Middle frontal gyrus (tissue), 1 donor: ENCODE data around the gene LRRC38.

Source experiments
- DNase-seq: peaks from one replicate; pipeline ENCODE4 v3.0.0-alpha.2; 2015; ENCODE audit warnings: low spot score; ENCODE audit errors: extremely low spot score

LRRC38 gene

DNA sequence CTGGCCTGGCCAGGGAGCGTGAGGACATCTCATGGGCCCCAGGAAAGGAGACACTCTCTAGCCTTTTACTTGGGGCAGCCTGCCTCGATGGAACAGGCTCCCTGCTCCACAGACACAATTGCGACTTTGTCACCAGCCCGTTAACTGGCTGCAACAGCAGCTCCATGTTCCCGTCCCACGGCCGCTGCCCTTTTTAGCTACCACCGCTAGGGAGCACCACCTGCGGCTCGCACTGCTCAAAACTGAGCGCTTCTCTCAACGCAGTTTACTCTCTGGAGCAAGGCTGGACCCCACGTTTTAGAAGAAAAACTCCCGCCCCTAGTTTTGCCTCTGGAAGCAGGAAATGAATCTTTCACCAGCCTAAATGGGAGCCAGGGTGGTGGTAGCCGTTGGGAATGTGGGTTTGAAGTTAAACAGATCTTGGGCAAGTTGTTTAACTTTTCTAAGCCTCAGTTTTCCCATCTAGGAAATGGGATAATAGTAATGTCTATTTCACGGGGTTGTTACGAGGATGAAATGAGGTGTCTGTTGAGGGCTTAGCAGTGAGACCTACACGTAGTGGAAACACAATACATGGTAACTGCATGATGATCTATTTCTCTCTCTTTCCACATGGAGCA lies 3.5 kb upstream of the LRRC38 start:
- DNase-seq = no peak

DNA sequence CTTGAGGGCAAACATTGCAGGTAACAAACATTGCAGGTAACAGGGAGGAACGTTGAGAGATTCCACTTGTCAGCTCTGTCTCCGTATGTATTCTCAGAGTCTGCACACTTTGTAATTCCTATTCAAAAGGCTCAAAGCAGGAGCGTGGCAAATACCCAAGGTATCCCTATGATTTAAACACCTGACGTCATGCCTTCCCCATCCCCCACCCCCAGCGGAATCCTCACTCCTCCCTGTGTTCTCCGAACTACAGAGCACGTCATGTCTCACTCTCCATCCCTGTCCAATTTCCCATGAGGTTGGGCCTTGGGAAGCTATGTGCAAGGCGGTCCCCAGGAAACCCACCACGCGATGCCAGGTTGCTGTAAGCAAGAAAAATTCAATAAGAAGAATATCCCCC lies 2.8 kb upstream of the LRRC38 start:
- no peak for DNase-seq

DNA sequence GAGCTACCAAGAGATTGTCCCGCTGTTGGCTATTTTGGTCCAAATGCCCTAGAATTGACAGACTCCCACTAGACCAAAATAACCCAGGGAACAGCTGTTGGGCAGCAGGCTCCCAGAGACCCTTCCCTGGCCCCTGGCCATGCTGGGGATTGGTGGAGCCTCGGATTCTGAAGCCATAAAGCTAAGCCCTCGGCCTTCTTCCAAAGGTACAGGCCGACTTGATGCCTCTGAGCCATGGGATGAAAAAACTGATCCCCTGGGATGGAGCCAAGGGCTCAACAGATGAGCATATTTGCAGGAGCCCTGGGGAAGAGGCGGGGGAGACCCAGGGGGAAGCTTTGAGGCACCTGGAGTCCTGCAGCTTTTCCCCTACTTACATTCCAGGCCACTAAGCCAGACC lies 1.0 kb upstream of the LRRC38 start:
- no peak for DNase-seq

DNA sequence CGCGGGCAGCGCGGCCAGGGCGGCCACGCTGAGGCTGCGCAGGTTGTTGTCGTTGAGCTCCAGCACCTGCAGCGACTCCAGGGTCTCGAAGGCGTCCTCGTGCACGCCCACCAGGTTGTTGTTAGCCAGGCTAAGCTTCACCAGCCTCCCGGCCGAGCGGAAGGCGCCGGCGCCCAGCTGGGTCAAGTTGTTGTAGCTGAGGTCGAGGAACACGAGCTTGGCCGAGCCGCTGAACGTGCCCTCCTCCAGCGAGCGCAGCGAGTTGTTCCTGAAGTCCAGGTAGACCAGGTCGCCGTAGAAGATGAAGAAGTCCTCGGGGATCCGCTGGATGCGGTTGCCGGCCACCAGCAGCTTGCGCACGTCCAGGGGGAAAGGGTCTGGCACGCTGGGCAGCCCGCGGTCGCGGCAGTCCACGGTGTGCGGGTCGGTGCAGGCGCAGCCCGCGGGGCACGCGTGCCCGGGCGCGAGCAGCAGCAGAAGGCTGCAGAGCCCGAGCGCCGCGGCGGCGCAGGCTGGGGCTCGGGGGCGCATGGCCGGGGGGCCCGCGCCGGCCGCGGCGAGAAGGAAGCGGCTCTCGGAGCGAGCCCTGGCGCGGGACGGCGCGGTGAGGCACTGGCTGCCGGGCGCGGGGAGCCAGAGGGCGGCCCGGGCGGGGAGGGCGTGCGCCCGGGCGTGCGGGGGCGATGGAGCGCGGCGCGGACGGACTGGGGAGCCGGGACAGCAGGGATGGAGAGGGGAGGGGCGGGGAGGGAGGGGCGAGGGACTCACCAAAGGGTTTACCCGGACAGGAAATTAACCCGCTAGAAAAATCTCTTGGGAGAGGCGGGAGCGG lies 524 bp downstream of the LRRC38 start:
- no peak for DNase-seq

DNA sequence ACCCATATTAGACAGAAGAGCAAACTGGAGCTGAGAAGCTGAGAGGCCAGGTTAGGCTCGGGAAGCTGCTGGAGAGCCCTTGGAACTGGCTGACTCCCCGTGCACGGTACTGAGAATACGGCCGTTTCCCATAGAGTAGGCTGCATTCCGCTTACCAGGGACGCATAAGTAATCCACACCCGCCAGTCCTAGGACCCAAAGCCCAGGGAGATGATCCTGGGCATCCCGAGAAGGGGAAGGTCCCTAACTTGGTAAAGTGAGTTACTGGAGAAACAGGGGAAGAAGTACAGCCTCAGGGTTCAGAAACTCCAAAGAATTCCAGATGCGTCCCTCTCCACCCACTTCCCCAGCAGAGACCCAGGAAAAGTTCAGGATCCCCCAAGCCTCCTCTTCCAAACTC lies 1.3 kb downstream of the LRRC38 start:
- no peak for DNase-seq

DNA sequence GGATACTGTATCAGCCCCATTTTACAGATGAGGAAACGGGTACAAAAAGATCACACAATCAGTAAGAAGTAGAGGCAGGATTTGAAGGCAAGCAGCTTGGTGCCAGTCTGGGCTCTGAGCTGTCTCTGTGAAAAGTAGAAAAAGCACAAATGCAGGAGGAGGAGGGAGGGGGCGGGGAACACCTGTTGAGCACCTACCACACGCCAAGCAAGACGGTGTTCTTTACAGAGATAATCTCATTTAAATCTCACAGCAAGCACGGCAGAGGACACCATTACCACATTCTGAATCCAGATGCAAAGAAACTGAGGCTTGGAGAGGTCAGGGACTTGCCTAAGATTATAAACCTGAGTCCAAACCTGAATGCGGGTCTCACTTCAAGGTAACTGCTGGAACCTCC lies 3.3 kb downstream of the LRRC38 start:
- no peak for DNase-seq

DNA sequence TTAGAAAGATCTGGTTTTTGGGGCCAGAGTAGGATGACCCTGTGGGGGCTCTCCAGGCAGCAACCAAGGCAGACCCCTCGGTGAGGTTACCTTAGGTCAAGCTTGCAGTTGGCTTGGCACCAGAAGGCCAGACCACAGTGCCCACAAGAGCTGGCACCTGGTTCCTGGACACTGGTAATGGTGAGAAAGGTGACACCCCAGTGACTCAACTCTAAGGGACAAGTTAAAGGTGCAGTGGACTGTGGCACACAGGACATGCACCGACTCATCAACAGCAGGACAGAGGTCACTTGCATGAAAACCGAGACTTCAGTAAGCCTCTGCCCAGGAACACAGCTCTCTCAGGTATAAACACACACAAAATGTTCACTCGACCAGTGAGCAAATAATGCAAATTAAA lies 6.7 kb downstream of the LRRC38 start:
- DNase-seq = no peak

DNA sequence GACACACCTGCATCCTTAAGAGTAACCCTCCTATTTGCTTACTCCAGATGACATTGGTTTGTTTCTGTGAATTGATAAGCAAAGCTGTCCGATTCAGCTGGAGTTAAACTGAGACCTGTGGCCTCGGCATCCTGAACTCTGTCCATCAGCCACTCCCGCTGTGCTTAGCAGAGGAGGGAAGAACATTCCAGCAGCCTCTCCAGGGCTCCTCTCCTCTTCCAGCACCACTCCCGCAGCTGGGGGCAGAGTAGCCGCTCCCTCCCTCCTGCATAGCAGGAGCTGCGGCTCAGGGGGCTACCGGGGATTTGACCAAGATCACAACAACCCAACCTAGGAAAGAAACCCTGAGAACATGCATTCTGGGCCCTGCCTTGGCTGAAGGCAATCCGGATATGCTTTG lies 8.8 kb downstream of the LRRC38 start:
- no peak for DNase-seq

DNA sequence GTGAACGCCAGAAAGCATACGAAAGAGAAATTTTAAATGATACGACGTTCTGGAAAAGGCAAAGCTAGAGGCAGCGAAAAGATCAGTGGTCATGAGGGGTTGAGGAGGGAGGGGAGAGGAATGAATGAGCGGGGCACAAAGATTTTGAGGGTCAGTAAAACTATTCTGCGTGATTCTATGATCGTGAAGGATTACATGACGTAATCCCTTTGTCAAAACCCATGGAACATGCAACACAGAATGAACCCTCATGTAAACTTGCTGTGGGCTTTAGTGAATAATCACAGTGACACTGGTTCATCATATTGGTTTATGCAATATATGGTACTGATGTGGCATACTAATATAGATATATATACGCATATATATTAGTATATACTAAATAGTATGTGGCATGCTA lies 13.0 kb downstream of the LRRC38 start:
- no peak for DNase-seq

DNA sequence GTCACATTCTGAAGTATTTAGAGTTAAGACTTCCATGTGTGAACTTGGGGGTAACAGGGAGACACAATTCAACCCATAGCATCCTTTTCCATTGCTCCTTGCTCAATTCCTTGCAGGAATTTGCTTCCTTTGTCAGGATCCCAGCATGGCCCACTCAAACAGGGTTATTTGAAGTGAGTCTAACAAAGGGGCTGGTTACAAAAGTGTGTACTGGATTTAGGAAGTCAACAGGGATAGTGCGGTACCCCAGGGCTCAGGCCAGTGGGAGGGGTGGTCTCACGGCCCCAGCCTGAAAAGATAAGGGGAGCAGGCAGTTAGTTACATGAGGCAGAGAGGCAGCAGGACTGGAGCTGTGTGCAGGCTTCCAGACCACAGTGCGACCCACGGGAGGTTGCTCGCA lies 14.4 kb downstream of the LRRC38 start:
- no peak for DNase-seq

DNA sequence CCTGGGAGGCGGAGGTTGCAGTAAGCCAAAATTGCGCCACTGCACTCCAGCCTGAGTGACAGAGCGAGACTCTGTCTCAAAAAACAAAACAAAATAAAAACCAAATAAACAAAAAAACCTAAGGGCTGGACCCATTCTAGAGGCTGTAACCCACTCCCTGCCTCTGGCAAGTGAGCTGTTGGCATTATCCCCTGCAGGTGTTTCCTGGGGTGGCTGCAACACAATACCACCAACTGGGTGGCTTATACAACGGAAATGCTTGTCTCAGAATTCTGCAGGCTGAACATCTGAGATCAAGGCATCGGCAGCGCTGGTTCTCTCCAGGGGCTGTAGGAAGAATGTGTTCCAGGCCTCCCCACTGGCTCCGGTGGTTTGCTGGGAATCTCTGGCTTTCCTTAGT lies 15.2 kb downstream of the LRRC38 start:
- DNase-seq = no peak

DNA sequence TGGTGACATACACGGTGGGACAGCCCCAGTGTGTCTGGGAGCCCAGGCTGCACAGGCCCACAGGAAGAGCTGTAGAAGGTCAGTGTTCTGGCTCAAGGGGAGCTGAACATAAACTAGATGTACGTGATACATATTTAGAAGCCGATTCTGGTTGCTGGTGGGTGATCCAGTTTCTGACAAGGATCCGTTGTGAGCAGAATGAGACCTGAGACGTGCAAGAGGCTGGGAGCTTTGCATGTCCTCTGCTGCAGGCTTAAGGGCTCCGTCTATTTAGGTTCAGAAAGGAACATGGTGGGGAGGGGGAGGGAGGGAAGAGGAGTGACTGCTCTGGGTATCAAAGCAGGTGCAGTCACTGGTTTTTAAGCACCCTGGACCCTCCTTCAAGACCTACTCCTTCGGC lies 18.6 kb downstream of the LRRC38 start:
- no peak for DNase-seq

DNA sequence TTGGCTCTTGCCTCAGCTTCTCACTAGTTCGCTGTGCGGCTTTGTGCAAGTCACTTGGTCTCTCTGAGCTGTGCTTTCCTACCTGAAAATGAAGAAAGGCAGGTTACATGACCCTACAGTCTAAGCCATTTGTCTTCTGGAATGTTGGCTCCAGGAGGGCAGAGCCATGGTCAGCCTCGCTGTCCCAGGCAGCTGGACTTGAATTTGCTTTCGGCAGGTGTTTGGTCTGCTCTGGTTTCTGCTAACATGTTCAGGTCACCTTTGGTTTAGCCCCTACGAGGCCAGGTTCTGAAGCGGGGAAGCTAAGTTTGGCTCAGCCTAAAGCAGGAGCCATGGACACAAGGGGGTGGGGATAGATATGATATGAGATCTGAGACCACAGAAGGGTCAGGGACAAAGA lies 19.1 kb downstream of the LRRC38 start:
- DNase-seq = no peak

DNA sequence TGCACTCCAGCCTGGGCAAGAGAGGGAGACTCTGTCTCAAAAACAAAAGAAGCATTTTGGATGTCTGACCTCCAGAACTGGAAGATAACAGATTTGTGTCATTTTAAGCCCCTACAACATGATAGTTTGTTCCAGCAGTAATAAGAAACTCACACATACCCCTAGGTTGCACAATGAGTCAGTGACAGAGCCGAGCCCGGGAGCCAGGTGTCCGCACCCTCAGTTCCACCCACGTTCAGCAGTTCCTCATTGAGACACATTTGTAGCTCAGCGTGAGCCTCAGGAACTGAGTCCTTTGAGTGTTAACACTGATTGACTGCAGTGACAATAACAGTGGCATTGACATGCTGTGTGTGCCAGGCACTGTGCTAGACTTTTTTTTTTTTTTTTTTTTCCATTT lies 19.8 kb downstream of the LRRC38 start:
- no peak for DNase-seq

DNA sequence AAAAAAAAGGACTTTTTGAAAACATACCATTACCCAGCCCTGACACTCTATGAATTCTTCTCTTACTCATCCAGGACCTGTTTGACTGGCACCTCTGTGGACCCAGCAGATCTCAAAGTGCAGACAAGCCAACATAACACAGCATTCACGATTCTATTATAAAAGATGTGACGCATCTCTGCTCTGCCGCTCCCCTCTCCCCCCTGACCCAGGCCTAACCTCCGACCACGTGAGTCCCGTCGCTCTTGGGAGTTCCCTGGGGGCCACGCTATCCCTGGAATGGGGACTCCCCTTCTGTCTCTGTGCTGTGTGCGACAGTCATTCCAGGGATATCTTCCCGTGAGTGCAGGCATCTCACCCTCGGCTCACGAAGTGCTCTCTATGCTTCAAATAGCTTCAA lies 21.1 kb downstream of the LRRC38 start:
- DNase-seq = no peak

DNA sequence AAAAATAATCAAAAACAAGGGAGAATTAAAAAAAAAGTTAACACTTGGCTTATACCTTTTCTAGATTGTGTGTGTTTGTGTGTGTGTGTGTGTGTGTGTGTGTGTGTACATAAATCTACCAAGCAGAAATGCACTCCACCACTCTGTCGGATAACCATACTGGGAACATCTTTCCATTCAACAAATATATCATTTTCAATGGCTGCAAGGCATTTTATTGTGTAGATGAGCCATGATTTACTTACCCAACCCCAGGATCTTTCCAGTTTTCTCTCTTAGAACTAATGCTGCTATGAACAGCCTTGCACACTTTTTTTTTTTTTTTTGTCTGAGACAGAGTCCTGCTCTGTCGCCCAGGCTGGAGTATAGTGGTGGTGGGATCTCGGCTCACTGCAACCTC lies 25.8 kb downstream of the LRRC38 start:
- DNase-seq = no peak

DNA sequence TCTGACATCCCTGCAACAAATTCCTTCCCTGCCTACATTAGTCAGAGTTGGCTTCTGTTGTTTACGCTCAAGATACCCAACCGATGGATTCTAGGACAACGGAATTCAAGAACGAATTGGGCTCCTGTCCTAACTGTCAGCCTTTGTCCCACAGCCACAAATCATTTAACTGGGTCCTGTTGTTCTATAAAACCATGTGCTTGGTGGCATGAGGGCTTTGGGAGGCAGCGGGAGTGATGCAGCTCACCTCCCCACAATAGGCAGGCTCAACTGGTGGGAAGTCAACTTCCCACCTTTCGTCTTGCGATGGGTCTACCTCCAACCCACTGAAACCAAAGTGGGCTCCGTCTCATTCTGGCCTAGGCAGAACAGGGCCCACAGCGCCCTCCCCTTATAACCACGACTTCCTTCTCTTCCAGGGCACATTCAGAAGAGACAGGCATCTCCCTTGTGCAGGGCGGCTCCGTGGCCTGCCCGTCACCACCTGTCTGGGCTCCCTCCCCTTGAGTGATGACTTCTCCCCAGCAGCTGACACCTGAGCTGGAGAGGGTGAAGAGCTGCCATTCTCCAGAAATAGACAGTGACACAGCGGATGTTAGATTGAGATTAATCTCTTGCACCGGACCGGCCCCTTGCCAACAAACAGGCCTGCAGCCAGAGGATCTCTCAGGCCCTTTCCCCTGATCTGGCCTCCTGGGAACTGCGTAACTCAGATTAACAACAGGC lies 26.5 kb downstream of the LRRC38 start:
- DNase-seq = no peak

DNA sequence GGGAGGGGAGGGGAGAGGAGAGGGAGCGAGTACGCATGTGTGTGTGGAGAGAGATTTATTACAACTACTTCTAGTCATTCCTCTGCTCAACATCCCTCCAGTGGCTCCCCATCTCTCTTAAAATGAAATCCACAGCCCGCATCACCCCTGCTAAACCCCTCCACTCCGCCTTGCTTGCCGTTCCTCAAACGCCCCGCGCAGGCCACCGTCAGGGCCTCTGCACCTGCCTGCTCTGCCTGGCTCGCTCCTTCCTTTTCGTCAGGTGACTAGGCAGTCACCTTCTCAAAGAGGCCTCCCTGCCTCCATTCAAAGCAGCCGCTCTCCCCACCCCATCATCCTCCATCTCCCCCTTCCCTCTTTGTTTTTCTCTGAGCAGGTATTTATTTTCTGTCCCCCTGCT lies 29.9 kb downstream of the LRRC38 start:
- no peak for DNase-seq

DNA sequence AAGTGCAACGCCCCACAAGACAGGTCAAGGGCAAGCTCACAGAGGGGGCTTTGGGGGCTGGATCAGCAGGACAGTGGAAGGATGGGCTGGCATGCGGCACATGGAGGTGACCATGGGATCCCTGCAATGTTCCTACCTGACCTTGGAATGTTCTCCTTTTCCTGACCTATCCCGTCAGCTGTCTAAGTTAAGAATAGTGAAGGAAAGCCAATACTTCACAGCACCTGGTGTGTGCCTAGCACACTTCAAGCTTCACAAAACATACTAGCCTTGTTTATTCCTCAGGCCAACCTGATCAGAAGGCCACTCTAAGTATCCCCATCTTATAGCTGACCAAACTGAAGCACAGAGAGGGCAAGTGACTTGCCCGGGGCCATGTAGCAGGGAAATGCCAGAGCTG lies 31.2 kb downstream of the LRRC38 start:
- no peak for DNase-seq

DNA sequence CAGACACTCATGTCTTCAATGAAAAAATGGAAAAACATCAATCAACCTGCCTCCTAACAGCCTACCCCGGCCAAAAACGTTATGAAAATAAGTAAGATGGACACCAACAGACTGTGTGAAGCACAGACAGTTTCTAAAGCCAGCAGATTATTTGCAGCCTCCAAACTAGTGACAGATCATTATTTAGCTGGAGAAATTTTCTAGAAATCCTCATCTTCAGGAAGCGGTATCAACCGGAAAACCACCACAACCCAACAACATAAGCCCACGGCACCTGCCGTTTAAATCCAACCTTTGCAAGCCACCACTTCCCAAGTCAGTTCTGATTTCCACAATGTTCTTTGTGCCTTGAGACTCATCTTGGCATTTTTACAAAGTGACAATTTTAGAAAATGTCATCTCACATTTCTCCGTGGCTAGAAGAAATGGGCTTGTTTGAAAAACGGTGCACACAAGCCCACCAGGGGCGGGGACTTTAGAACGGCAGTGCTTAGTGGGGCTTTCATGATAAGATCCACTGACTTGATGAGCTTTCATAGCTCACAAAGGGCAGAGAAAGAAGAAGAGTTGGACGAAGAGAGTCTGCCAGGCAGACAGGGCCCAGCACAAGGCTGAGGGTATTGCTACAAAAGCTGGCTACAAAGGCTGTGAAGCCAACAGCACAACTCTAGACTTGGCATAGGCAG lies 34.5 kb downstream of the LRRC38 start:
- no peak for DNase-seq

DNA sequence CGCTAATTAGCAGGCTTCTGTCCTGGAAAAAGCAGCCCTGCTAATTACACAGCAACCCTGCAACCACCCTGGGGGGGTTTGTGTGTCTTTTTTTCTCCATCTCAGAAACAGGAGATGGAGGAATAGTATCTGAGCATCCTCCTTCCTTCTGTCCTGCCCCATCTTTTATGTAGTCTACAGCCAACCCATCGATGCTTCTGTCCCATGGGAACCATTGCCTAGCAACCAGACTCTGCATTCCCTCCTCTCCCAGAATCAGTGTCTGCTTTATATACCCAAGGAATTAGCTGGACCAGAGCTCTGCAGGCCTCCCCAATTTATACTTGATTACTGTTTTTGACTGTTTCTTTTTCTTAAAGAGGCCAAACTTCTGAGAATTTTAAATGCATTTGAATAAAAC lies 35.1 kb downstream of the LRRC38 start:
- no peak for DNase-seq

DNA sequence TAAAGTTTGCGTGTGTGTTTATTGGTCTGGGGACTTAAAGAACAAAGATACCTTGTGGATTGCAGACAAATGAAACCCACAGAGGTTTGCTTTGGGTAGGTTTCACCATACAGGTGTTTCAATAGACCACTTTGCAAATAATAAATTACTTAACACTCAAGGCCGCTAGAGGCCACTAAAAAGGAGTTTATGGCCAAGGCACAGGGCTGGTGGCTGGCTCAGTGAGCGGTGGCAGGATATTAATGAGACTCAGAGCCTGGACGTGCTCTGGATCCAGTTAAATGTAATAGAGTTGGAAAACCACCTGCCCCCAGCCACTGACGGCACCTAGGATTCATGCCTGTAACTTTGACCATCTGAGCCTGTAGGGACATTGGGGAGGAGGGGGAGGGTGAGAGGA lies 44.5 kb downstream of the LRRC38 start:
- DNase-seq = no peak
